ENCODE results near the gene HPSE2. TPM values are rescaled to one million over a fixed set of nuclear protein-coding genes. Genes with fewer than 3 reads are reported as not detected.

The HPSE2 gene
- polyA plus RNA-seq, 1 of the 3 experiments (the other 2 are of a cell fraction): not detected

GRCh38 chr10:98568551-98568950, 667.1 kb downstream of the HPSE2 start:
- Histone ChIP-seq H3K27ac (ENCODE audit: low read depth in 2 of 2, low read length in 1 of 2) (no peak overlapping the region), H3K27me3 (ENCODE audit: insufficient read depth) (no peaks in the 10 kb centered on the region; the same call in 1 of the 2 replicates), H2AFZ (ENCODE audit: low read depth) (no peak overlapping the region), H3F3A (replicated peaks; ENCODE audit: insufficient read depth) (no peaks in the 10 kb centered on the region), H3K9me2 (no peaks in the 10 kb centered on the region), H4K20me1 (ENCODE audit: insufficient read depth) (no peaks in the 10 kb centered on the region), H3K9me3 (no peaks in the 10 kb centered on the region), H3K4me2 (no peak overlapping the region), H3K4me1 (ENCODE audit: control insufficient read depth in 1 of 2, insufficient read depth in 2 of 2, low read depth in 1 of 2, low read length in 1 of 2) (no peaks in the 10 kb centered on the region), H3K36me3 (replicated peaks in 1 of 2; ENCODE audit: control insufficient read depth in 1 of 2, insufficient read depth in 2 of 2, low read length in 1 of 2) (no peaks in the 10 kb centered on the region), H3K4me3 (ENCODE audit: low read depth in 2 of 2, low read length in 1 of 2) (no peak overlapping the region), H3K79me2 (ENCODE audit: insufficient read depth) (no peaks in the 10 kb centered on the region), H3K9ac (no peak overlapping the region)
- DNase-seq: no peak
- WGBS (ENCODE audit: low lambda C conversion rate): 2% methylated on average over 2 of the region's 2 CpGs
- ChIA-PET POLR2A (no interaction called here), CTCF (no interaction called here)
- TF ChIP-seq FOSL2 (IDR thresholded peaks at IDR 0.05; ENCODE audit: borderline replicate concordance, low read depth) (no peak), ELF1 (IDR thresholded peaks at IDR 0.05) (no peak), CHD2 (IDR thresholded peaks at IDR 0.05; ENCODE audit: low read length, partially characterized antibody) (no peak), USF2 (IDR thresholded peaks at IDR 0.05; ENCODE audit: borderline replicate concordance, low read depth, low read length) (no peak), USF1 (IDR thresholded peaks at IDR 0.05; ENCODE audit: borderline replicate concordance, low read depth) (no peak), GABPA (IDR thresholded peaks at IDR 0.05; ENCODE audit: low read depth) (no peak), YY1 (IDR thresholded peaks at IDR 0.05; ENCODE audit: low read depth) (no peak)

GRCh38 chr10:98567391-98568133, 668.1 kb downstream of the HPSE2 start:
- no peaks in the 10 kb centered on the region for H3K36me3 ChIP-seq (replicated peaks in 1 of 2; ENCODE audit: control insufficient read depth in 1 of 2, insufficient read depth in 2 of 2, low read length in 1 of 2)
- no peaks in the 10 kb centered on the region for H3K4me1 ChIP-seq (ENCODE audit: control insufficient read depth in 1 of 2, insufficient read depth in 2 of 2, low read depth in 1 of 2, low read length in 1 of 2)
- ChIA-PET CTCF (interaction anchor here (0.9 kb wide), 1 partner anchor 56 kb away, joined by 3 read pairs; no protein-coding TSS in a partner anchor), POLR2A (interaction anchor here (0.6 kb wide), 1 partner anchor 1798 kb away, joined by 3 read pairs; no protein-coding TSS in a partner anchor)
- H3K79me2 ChIP-seq (ENCODE audit: insufficient read depth): no peaks in the 10 kb centered on the region
- no peak overlapping the region for H3K4me2 ChIP-seq
- no peak overlapping the region for H3K27ac ChIP-seq (ENCODE audit: low read depth in 2 of 2, low read length in 1 of 2)
- no peak overlapping the region for H3K9ac ChIP-seq
- DNase-seq: no peak
- TF ChIP-seq MXI1 (IDR thresholded peaks at IDR 0.05; ENCODE audit: low read depth, low read length) (no peak), RFX5 (IDR thresholded peaks at IDR 0.05; ENCODE audit: low read length) (no peak), NFIC (IDR thresholded peaks at IDR 0.05; ENCODE audit: borderline replicate concordance) (no peak), USF1 (IDR thresholded peaks at IDR 0.05; ENCODE audit: borderline replicate concordance, low read depth) (no peak), TCF12 (IDR thresholded peaks at IDR 0.05) (no peak), ELF1 (IDR thresholded peaks at IDR 0.05) (no peak), ZBTB33 (IDR thresholded peaks at IDR 0.05; ENCODE audit: borderline replicate concordance, low read depth) (no peak), FOXM1 (IDR thresholded peaks at IDR 0.05; ENCODE audit: low read depth) (no peak), NRF1 (IDR thresholded peaks at IDR 0.05; ENCODE audit: low read depth, low read length) (no peak), TEAD4 (IDR thresholded peaks at IDR 0.05; ENCODE audit: borderline replicate concordance, insufficient read depth) (no peak), EZH2phosphoT487 (IDR thresholded peaks at IDR 0.05; ENCODE audit: borderline replicate concordance, low read depth) (no peak), SIN3A (IDR thresholded peaks at IDR 0.05; ENCODE audit: borderline replicate concordance, low read depth, low read length) (no peak), SMC3 (IDR thresholded peaks at IDR 0.05; ENCODE audit: low read depth, low read length) (no peak), RXRA (IDR thresholded peaks at IDR 0.05; ENCODE audit: borderline replicate concordance, low read depth) (no peak), GABPA (IDR thresholded peaks at IDR 0.05; ENCODE audit: low read depth) (no peak), CTCF (IDR thresholded peaks at IDR 0.05) (no peak), RCOR1 (IDR thresholded peaks at IDR 0.05; ENCODE audit: low read length) (no peak)
- H3K4me3 ChIP-seq (ENCODE audit: low read depth in 2 of 2, low read length in 1 of 2): no peak overlapping the region
- no peaks in the 10 kb centered on the region for H3F3A ChIP-seq (replicated peaks; ENCODE audit: insufficient read depth)
- no peaks in the 10 kb centered on the region for H3K9me3 ChIP-seq
- 4% methylated on average over 4 of the region's 4 CpGs for WGBS (ENCODE audit: low lambda C conversion rate)
- H2AFZ ChIP-seq (ENCODE audit: low read depth): no peak overlapping the region
- no peaks in the 10 kb centered on the region for H3K9me2 ChIP-seq
- H3K27me3 ChIP-seq (ENCODE audit: insufficient read depth): no peaks in the 10 kb centered on the region; the same call in 1 of the 2 replicates
- H4K20me1 ChIP-seq (ENCODE audit: insufficient read depth): no peaks in the 10 kb centered on the region

All from SK-N-SH (cell line).